Trophoblast cell (in vitro differentiated cells and primary cell): Measurements from ENCODE around the gene PLA2G4E.

ENCODE experiments used
- DNase-seq, 2 donors: peaks; one replicate each; pipeline ENCODE4 v3.0.0-alpha.2; 2016
- H2AFZ ChIP-seq: 2 replicates; pipeline ENCODE4 v1.6.1; 2013; ENCODE audit warnings: low read length, moderate library complexity, mild to moderate bottlenecking; ENCODE audit not compliant: insufficient read depth, poor library complexity
- H2AK5ac ChIP-seq: 2 replicates; pipeline ENCODE4 v1.6.1; 2013; ENCODE audit warnings: mild to moderate bottlenecking, low read length
- H2BK120ac ChIP-seq: 2 replicates; pipeline ENCODE4 v1.6.1; 2013; ENCODE audit warnings: low read length, mild to moderate bottlenecking, moderate library complexity; ENCODE audit not compliant: insufficient read depth, poor library complexity
- H2BK12ac ChIP-seq: 2 replicates; pipeline ENCODE4 v1.6.1; 2013; ENCODE audit warnings: mild to moderate bottlenecking, low read length, moderate library complexity
- H2BK5ac ChIP-seq: 2 replicates; pipeline ENCODE4 v1.6.1; 2013; ENCODE audit warnings: low read length, low read depth, moderate library complexity, mild to moderate bottlenecking; ENCODE audit not compliant: poor library complexity
- H3K14ac ChIP-seq: 2 replicates; pipeline ENCODE4 v1.6.1; 2013; ENCODE audit warnings: mild to moderate bottlenecking, low read length
- H3K18ac ChIP-seq: 2 replicates; pipeline ENCODE4 v1.6.1; 2013; ENCODE audit warnings: mild to moderate bottlenecking, low read length
- H3K23ac ChIP-seq: 2 replicates; pipeline ENCODE4 v1.6.1; 2013; ENCODE audit warnings: low read length
- H3K27ac ChIP-seq: 2 replicates; pipeline ENCODE4 v1.5.1; 2013; ENCODE audit warnings: low read depth, mild to moderate bottlenecking, inconsistent platforms, low read length, moderate library complexity
- H3K27me3 ChIP-seq: 2 replicates; pipeline ENCODE4 v1.6.1; 2013; ENCODE audit warnings: inconsistent platforms, mild to moderate bottlenecking, low read length, moderate library complexity; ENCODE audit not compliant: insufficient read depth
- H3K36me3 ChIP-seq, 2 experiments: 1 replicate in 1 of 2; 2 replicates in 1 of 2; pipeline ENCODE4 v1.6.1; 2013; ENCODE audit warnings: low read length in 2 of 2, mild to moderate bottlenecking in 2 of 2, moderate library complexity in 1 of 2; ENCODE audit not compliant: insufficient read depth in 2 of 2, control insufficient read depth in 1 of 2
- H3K4ac ChIP-seq: 2 replicates; pipeline ENCODE4 v1.6.1; 2013; ENCODE audit warnings: low read depth, mild to moderate bottlenecking, low read length, moderate library complexity
- H3K4me1 ChIP-seq, 2 experiments: 1 replicate in 1 of 2; 2 replicates in 1 of 2; pipeline ENCODE4 v1.6.1; 2013; ENCODE audit warnings: low read length in 2 of 2, mild to moderate bottlenecking in 2 of 2, moderate library complexity in 1 of 2; ENCODE audit not compliant: insufficient read depth in 2 of 2, control insufficient read depth in 1 of 2
- H3K4me2 ChIP-seq: 2 replicates; pipeline ENCODE4 v1.6.1; 2013; ENCODE audit warnings: inconsistent platforms, mild to moderate bottlenecking, low read length, moderate library complexity
- H3K4me3 ChIP-seq: 2 replicates; pipeline ENCODE4 v1.5.1; 2013; ENCODE audit warnings: mild to moderate bottlenecking, low read depth, low read length, inconsistent platforms
- H3K79me1 ChIP-seq: one replicate; pipeline ENCODE4 v1.6.1; 2013; ENCODE audit warnings: low read length
- H3K79me2 ChIP-seq: 2 replicates; pipeline ENCODE4 v1.6.1; 2013; ENCODE audit warnings: low read length, mild to moderate bottlenecking; ENCODE audit not compliant: control insufficient read depth, insufficient read depth, poor library complexity
- H3K9ac ChIP-seq: 2 replicates; pipeline ENCODE4 v1.6.1; 2013; ENCODE audit warnings: mild to moderate bottlenecking, low read length
- H3K9me3 ChIP-seq: 2 replicates; pipeline ENCODE4 v1.6.1; 2013; ENCODE audit warnings: low read depth, mild to moderate bottlenecking, control low read depth, inconsistent platforms, low read length; ENCODE audit not compliant: insufficient read depth
- H4K12ac ChIP-seq: 2 replicates; pipeline ENCODE4 v1.6.1; 2013; ENCODE audit warnings: low read depth, mild to moderate bottlenecking, low read length, moderate library complexity
- H4K8ac ChIP-seq: 2 replicates; pipeline ENCODE4 v1.6.1; 2013; ENCODE audit warnings: low read depth, mild to moderate bottlenecking, low read length, moderate library complexity
- H4K91ac ChIP-seq: one replicate; pipeline ENCODE4 v1.6.1; 2013; ENCODE audit warnings: low read depth, mild to moderate bottlenecking, low read length, moderate library complexity
- WGBS: extraction: QIAGEN DNeasy Blood & Tissue Kit; methylation state at CpG from one replicate; pipeline ENCODE4 v1.1.7; 2013; ENCODE audit warnings: missing lambda C conversion rate; ENCODE audit not compliant: insufficient read length, insufficient coverage; ENCODE audit errors: extremely low coverage; 5-methylcytosine and 5-hydroxymethylcytosine counted together

Gene PLA2G4E

GRCh38 chr15:41987246-41987924 is 33.5 kb downstream of the PLA2G4E start:
- no peak overlapping the region for H4K8ac ChIP-seq
- no peak overlapping the region for H3K27ac ChIP-seq
- H4K12ac ChIP-seq: no peak overlapping the region
- H3K79me2 ChIP-seq: no peaks in the 10 kb centered on the region
- no peak overlapping the region for H2BK5ac ChIP-seq
- H3K79me1 ChIP-seq: no peaks in the 10 kb centered on the region
- no peak overlapping the region for H2BK120ac ChIP-seq
- H3K14ac ChIP-seq: no peak overlapping the region
- H2AK5ac ChIP-seq: no peak overlapping the region
- no peak overlapping the region for H2AFZ ChIP-seq
- no peak overlapping the region for H3K18ac ChIP-seq
- no peak overlapping the region for H3K9ac ChIP-seq
- no peak overlapping the region for H4K91ac ChIP-seq
- no peak overlapping the region for H3K23ac ChIP-seq
- H3K9me3 ChIP-seq: no peaks in the 10 kb centered on the region
- no peak overlapping the region for H2BK12ac ChIP-seq
- no peaks in the 10 kb centered on the region for H3K36me3 ChIP-seq
- WGBS: no CpG with 5 or more reads among the region's 17 CpGs
- no peak overlapping the region for H3K4me2 ChIP-seq
- H3K4me1 ChIP-seq: peaks cover 0 to 2% of the 10 kb centered on the region in 2 experiments
- H3K4ac ChIP-seq: no peak overlapping the region
- DNase-seq: no peak
- H3K27me3 ChIP-seq: no peaks in the 10 kb centered on the region
- no peak overlapping the region for H3K4me3 ChIP-seq

DNA sequence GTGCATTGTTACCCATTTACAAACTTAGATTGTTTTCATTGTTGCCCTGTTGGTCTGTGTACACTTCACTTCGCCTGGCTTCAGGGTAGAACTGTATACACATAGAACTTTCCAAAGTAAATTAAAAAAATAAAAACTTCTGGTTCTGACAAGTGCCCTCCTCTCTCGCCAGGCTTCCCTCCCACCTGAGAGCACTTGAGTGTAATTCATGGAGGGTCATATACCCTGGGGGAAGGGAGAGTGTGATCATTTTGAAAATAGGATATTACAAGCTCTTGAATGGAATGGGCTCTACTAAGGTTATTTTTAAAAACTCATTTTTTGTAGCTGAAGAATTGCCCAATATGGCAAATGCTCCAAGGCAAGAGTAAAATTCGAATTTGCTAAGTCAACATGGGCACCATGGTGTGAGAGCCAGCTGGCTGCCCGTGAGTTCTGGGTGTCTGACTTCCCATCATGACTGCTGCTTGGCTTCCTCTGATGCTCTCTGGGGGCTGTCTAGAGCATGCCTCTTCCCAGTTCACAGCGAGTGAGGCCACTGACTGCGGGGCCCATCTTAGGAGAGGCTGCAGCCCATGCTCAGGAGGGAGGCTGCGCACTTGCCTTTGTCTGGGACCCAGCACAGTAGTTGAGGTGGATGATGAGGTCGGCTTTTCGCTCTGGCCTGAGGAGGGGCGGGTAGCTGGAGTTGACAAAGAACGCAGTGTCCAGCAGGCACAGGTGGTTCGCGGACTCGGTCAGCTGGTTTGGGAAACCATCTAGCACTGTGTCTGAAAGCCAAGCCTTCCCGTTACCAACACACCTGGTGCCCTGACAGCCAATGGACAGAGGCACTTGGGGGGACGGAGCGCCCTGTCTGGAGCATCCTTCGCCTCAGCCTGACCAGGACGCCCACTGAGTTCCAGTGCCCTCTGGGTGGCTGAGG is 35.3 kb downstream of the PLA2G4E start:
- Histone ChIP-seq H3K79me2 (no peaks in the 10 kb centered on the region), H3K23ac (no peak overlapping the region), H3K79me1 (peaks cover 4% of the 10 kb centered on the region), H2AK5ac (no peak overlapping the region), H2AFZ (no peak overlapping the region), H3K9me3 (no peaks in the 10 kb centered on the region), H3K4ac (no peak overlapping the region), H3K36me3 (no peaks in the 10 kb centered on the region), H3K4me1 (peaks cover 9 to 13% of the 10 kb centered on the region in 2 experiments), H3K27ac (no peak overlapping the region), H3K27me3 (no peaks in the 10 kb centered on the region), H2BK5ac (no peak overlapping the region), H3K9ac (no peak overlapping the region), H2BK12ac (no peak overlapping the region), H2BK120ac (no peak overlapping the region), H3K14ac (no peak overlapping the region), H3K4me3 (no peak overlapping the region), H3K18ac (no peak overlapping the region), H4K8ac (no peak overlapping the region), H3K4me2 (no peak overlapping the region), H4K12ac (no peak overlapping the region), H4K91ac (no peak overlapping the region)
- no peak for DNase-seq
- WGBS: no CpG with 5 or more reads among the region's 19 CpGs

DNA sequence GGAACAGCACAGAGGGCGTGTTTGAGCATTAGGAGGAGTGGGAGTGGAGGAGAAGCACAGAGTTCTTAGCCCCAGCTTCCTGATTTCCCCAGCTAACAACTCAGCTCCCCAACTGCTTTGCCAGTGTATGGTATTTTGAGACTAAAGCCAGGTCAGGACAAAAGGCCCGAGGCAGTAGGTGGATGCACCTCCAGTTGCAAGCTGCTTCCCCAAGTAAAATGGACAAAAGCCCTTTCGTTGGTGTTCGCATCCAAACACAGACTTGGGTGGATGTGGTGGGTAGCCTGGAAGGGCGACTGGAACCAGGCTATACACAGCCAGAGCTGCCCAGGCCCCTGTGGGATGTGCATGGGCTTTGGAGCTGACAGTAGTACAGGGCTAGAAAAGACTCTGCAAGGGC is 36.2 kb downstream of the PLA2G4E start:
- Histone ChIP-seq H3K4ac (no peak overlapping the region), H3K4me1 (peaks cover 12 to 17% of the 10 kb centered on the region in 2 experiments), H4K8ac (no peak overlapping the region), H3K9me3 (no peaks in the 10 kb centered on the region), H2BK5ac (no peak overlapping the region), H3K4me3 (no peak overlapping the region), H2AK5ac (no peak overlapping the region), H3K36me3 (no peaks in the 10 kb centered on the region), H4K91ac (no peak overlapping the region), H3K79me1 (peaks cover 7% of the 10 kb centered on the region), H3K4me2 (no peak overlapping the region), H3K14ac (no peak overlapping the region), H3K27ac (no peak overlapping the region), H3K79me2 (no peaks in the 10 kb centered on the region), H3K23ac (no peak overlapping the region), H4K12ac (no peak overlapping the region), H3K27me3 (no peaks in the 10 kb centered on the region), H2BK120ac (no peak overlapping the region), H3K18ac (no peak overlapping the region), H3K9ac (no peak overlapping the region), H2BK12ac (no peak overlapping the region), H2AFZ (no peak overlapping the region)
- no CpG with 5 or more reads among the region's 5 CpGs for WGBS
- no peak for DNase-seq

GRCh38 chr15:41983621-41984571 is 36.9 kb downstream of the PLA2G4E start:
- DNase-seq: no peak
- Histone ChIP-seq H2BK5ac (no peak overlapping the region), H2AFZ (no peak overlapping the region), H4K8ac (no peak overlapping the region), H3K27me3 (no peaks in the 10 kb centered on the region), H3K4me2 (no peak overlapping the region), H3K14ac (no peak overlapping the region), H2BK12ac (no peak overlapping the region), H3K4ac (no peak overlapping the region), H4K91ac (no peak overlapping the region), H3K23ac (no peak overlapping the region), H4K12ac (no peak overlapping the region), H3K9ac (no peak overlapping the region), H2BK120ac (no peak overlapping the region), H3K79me2 (no peaks in the 10 kb centered on the region), H3K18ac (no peak overlapping the region), H3K36me3 (no peaks in the 10 kb centered on the region), H3K4me1 (peaks cover 17 to 21% of the 10 kb centered on the region in 2 experiments), H3K79me1 (peaks cover 7% of the 10 kb centered on the region), H3K4me3 (no peak overlapping the region), H2AK5ac (no peak overlapping the region), H3K27ac (no peak overlapping the region), H3K9me3 (no peaks in the 10 kb centered on the region)
- WGBS: no CpG with 5 or more reads among the region's 17 CpGs
